ENCODE measurements around the gene PPP2R2C. TPM values are rescaled to one million over a fixed set of nuclear protein-coding genes. Genes with fewer than 3 reads are reported as not detected.

PPP2R2C gene
- total and polyA plus RNA-seq, 2 donors (not counting 1 experiment from before 2014, with no cell fraction given): 0.10 to 0.17 TPM

GRCh38 chr4:6298852-6299251 lies 173.6 kb downstream of the PPP2R2C start:
- H3K4me3 ChIP-seq (replicated peaks in 1 of 4; ENCODE audit: control extremely low read depth in 1 of 4, insufficient read depth in 1 of 4, low read depth in 3 of 4, low read length in 4 of 4): no peak overlapping the region
- no peak overlapping the region for H2AFZ ChIP-seq (ENCODE audit: low read length)
- H3K79me2 ChIP-seq (ENCODE audit: control insufficient read depth, insufficient read depth, low read length): no peaks in the 10 kb centered on the region
- H3K36me3 ChIP-seq (ENCODE audit: control insufficient read depth, insufficient read depth, low read length): peaks cover 16% of the 10 kb centered on the region
- H3K9ac ChIP-seq (ENCODE audit: insufficient read depth, low read length): no peak overlapping the region
- DNase-seq (ENCODE audit: low read depth in 2 of 2): no peak
- no peaks in the 10 kb centered on the region for H3K27me3 ChIP-seq (ENCODE audit: control insufficient read depth, insufficient read depth, low read length)
- H3K9me3 ChIP-seq (ENCODE audit: control insufficient read depth, insufficient read depth, low read depth, low read length): no peaks in the 10 kb centered on the region
- H3K4me1 ChIP-seq (ENCODE audit: control insufficient read depth, extremely low read depth, insufficient read depth, low read length): no peaks in the 10 kb centered on the region
- H4K20me1 ChIP-seq (ENCODE audit: control insufficient read depth, extremely low read depth, insufficient read depth, low read length): no peaks in the 10 kb centered on the region
- TF ChIP-seq CTCF (conservative IDR thresholded peaks at IDR 0.05 in 1 of 2, IDR thresholded peaks at IDR 0.05 in 1 of 2; ENCODE audit: low read depth in 1 of 2, low read length in 2 of 2): no peak
- no peak for TF ChIP-seq EZH2 (IDR thresholded peaks at IDR 0.05; ENCODE audit: low read length, missing control alignments)
- H3K4me2 ChIP-seq (ENCODE audit: extremely low read depth, insufficient read depth, low read length): no peak overlapping the region
- no peak overlapping the region for H3K27ac ChIP-seq (ENCODE audit: insufficient read depth, low read length)

GRCh38 chr4:6298035-6298434 lies 174.4 kb downstream of the PPP2R2C start:
- no peak for DNase-seq (ENCODE audit: low read depth in 2 of 2)
- Histone ChIP-seq H2AFZ (ENCODE audit: low read length) (no peak overlapping the region), H3K79me2 (ENCODE audit: control insufficient read depth, insufficient read depth, low read length) (no peaks in the 10 kb centered on the region)

GRCh38 chr4:6297266-6297815 lies 175.1 kb downstream of the PPP2R2C start:
- no peak overlapping the region for H2AFZ ChIP-seq (ENCODE audit: low read length)
- DNase-seq (ENCODE audit: low read depth in 2 of 2): no peak
- H3K79me2 ChIP-seq (ENCODE audit: control insufficient read depth, insufficient read depth, low read length): no peaks in the 10 kb centered on the region
- H3K4me3 ChIP-seq (replicated peaks in 1 of 4; ENCODE audit: control extremely low read depth in 1 of 4, insufficient read depth in 1 of 4, low read depth in 3 of 4, low read length in 4 of 4): no peak overlapping the region
- no peaks in the 10 kb centered on the region for H3K27me3 ChIP-seq (ENCODE audit: control insufficient read depth, insufficient read depth, low read length)
- no peak overlapping the region for H3K27ac ChIP-seq (ENCODE audit: insufficient read depth, low read length)
- no peak overlapping the region for H3K4me2 ChIP-seq (ENCODE audit: extremely low read depth, insufficient read depth, low read length)
- H3K9me3 ChIP-seq (ENCODE audit: control insufficient read depth, insufficient read depth, low read depth, low read length): no peaks in the 10 kb centered on the region
- TF ChIP-seq EZH2 (IDR thresholded peaks at IDR 0.05; ENCODE audit: low read length, missing control alignments) (no peak), CTCF (conservative IDR thresholded peaks at IDR 0.05 in 1 of 2, IDR thresholded peaks at IDR 0.05 in 1 of 2; ENCODE audit: low read depth in 1 of 2, low read length in 2 of 2) (no peak)
- no peak overlapping the region for H3K9ac ChIP-seq (ENCODE audit: insufficient read depth, low read length)
- no peaks in the 10 kb centered on the region for H4K20me1 ChIP-seq (ENCODE audit: control insufficient read depth, extremely low read depth, insufficient read depth, low read length)
- peaks cover 14% of the 10 kb centered on the region for H3K36me3 ChIP-seq (ENCODE audit: control insufficient read depth, insufficient read depth, low read length)
- H3K4me1 ChIP-seq (ENCODE audit: control insufficient read depth, extremely low read depth, insufficient read depth, low read length): no peaks in the 10 kb centered on the region

More at GRCh38 chr4:6298035-6298434, 174.4 kb downstream of the PPP2R2C start:
- no peak overlapping the region for H3K4me2 ChIP-seq (ENCODE audit: extremely low read depth, insufficient read depth, low read length)
- no peaks in the 10 kb centered on the region for H4K20me1 ChIP-seq (ENCODE audit: control insufficient read depth, extremely low read depth, insufficient read depth, low read length)
- no peaks in the 10 kb centered on the region for H3K27me3 ChIP-seq (ENCODE audit: control insufficient read depth, insufficient read depth, low read length)
- H3K9ac ChIP-seq (ENCODE audit: insufficient read depth, low read length): no peak overlapping the region
- no peak overlapping the region for H3K27ac ChIP-seq (ENCODE audit: insufficient read depth, low read length)
- no peak overlapping the region for H3K4me3 ChIP-seq (replicated peaks in 1 of 4; ENCODE audit: control extremely low read depth in 1 of 4, insufficient read depth in 1 of 4, low read depth in 3 of 4, low read length in 4 of 4)
- peaks cover 14% of the 10 kb centered on the region for H3K36me3 ChIP-seq (ENCODE audit: control insufficient read depth, insufficient read depth, low read length)
- TF ChIP-seq CTCF (conservative IDR thresholded peaks at IDR 0.05 in 1 of 2, IDR thresholded peaks at IDR 0.05 in 1 of 2; ENCODE audit: low read depth in 1 of 2, low read length in 2 of 2) (no peak), EZH2 (IDR thresholded peaks at IDR 0.05; ENCODE audit: low read length, missing control alignments) (no peak)
- no peaks in the 10 kb centered on the region for H3K9me3 ChIP-seq (ENCODE audit: control insufficient read depth, insufficient read depth, low read depth, low read length)
- no peaks in the 10 kb centered on the region for H3K4me1 ChIP-seq (ENCODE audit: control insufficient read depth, extremely low read depth, insufficient read depth, low read length)
